ENCODE measurements around the gene EIF5.

GRCh38 chr14:103290494-103290893, 43.5 kb upstream of the EIF5 start:
- TF ChIP-seq CTCF (IDR thresholded peaks at IDR 0.05) (no peak), ZFX (IDR thresholded peaks at IDR 0.05; ENCODE audit: borderline replicate concordance) (no peak)
